SK-N-SH (cell line): ENCODE measurements around the gene LRRC2. TPM values are rescaled to one million over a fixed set of nuclear protein-coding genes. Genes with fewer than 3 reads are reported as not detected.

Experiments used
- CTCF ChIA-PET: fragments of 300-600, 350-600 bp; formaldehyde crosslinking; extraction: SDS; loops from one replicate; lab custom pipeline; 2021; lab: Yijun Ruan, JAX
- POLR2A ChIA-PET: fragments of 350-600 bp; sonication (Branson Sonifier 250); formaldehyde crosslinking; extraction: SDS; loops from one replicate; lab custom pipeline; 2020; ENCODE audit warnings: antibody characterized with exemption, inconsistent platforms; lab: Yijun Ruan, JAX
- DNase-seq: peaks from one replicate; pipeline ENCODE4 v3.0.0; 2012
- H2AFZ ChIP-seq: fragments of 200-600 bp; sonication (generic); 2 replicates; pipeline ENCODE4 v1.8.1; 2016; ENCODE audit warnings: antibody characterized with exemption, mild to moderate bottlenecking, low read depth
- H3F3A ChIP-seq: fragments of 200-600 bp; sonication (generic); replicated peaks from 2 replicates; pipeline ENCODE3; 2016; ENCODE audit warnings: antibody characterized with exemption, mild to moderate bottlenecking; ENCODE audit not compliant: insufficient read depth
- H3K27ac ChIP-seq, 2 experiments: fragments of 200-500 bp in 1 of 2; fragments of 200-600 bp in 1 of 2; sonication (Bioruptor generic) in 1 of 2; sonication (generic), shearing (Covaris generic) in 1 of 2; 2 replicates each; pipeline versions ENCODE4 v1.5.1 to v1.6.1; 2014 to 2016; ENCODE audit warnings: low read depth in 2 of 2, inconsistent platforms in 1 of 2, low read length in 1 of 2, mild to moderate bottlenecking in 1 of 2, mixed read lengths in 1 of 2
- H3K27me3 ChIP-seq: fragments of 200-600 bp; sonication (generic), shearing (Covaris generic); 2 replicates; pipeline ENCODE4 v1.6.1; 2016; ENCODE audit warnings: mixed run types; ENCODE audit not compliant: insufficient read depth
- H3K36me3 ChIP-seq, 2 experiments: fragments of 200-500 bp in 1 of 2; fragments of 200-600 bp in 1 of 2; sonication (Bioruptor generic) in 1 of 2; sonication (generic) in 1 of 2; replicated peaks in 1 of 2; 2 replicates each; pipeline versions ENCODE3 to v1.5.1; 2014 to 2016; ENCODE audit warnings: low read length in 1 of 2, mild to moderate bottlenecking in 1 of 2; ENCODE audit not compliant: insufficient read depth in 2 of 2, control insufficient read depth in 1 of 2
- H3K4me1 ChIP-seq, 2 experiments: fragments of 200-500 bp in 1 of 2; fragments of 200-600 bp in 1 of 2; sonication (Bioruptor generic) in 1 of 2; sonication (generic), shearing (Covaris generic) in 1 of 2; 2 replicates each; pipeline versions ENCODE4 v1.5.1 to v1.6.1; 2014 to 2016; ENCODE audit warnings: low read depth in 1 of 2, low read length in 1 of 2, mixed run types in 1 of 2; ENCODE audit not compliant: insufficient read depth in 2 of 2, control insufficient read depth in 1 of 2
- H3K4me2 ChIP-seq: fragments of 200-600 bp; sonication (generic), shearing (Covaris generic); 2 replicates; pipeline ENCODE4 v1.6.1; 2017; ENCODE audit warnings: mixed run types
- H3K4me3 ChIP-seq, 2 experiments: fragments of 200-500 bp in 1 of 2; fragments of 200-600 bp in 1 of 2; sonication (Bioruptor generic) in 1 of 2; sonication (generic), shearing (Covaris generic) in 1 of 2; 2 replicates each; pipeline versions ENCODE4 v1.5.1 to v1.8.1; 2014 to 2016; ENCODE audit warnings: low read depth in 2 of 2, inconsistent platforms in 1 of 2, low read length in 1 of 2, mild to moderate bottlenecking in 1 of 2, mixed read lengths in 1 of 2, moderate library complexity in 1 of 2
- H3K79me2 ChIP-seq: fragments of 200-600 bp; sonication (generic); 2 replicates; pipeline ENCODE4 v1.8.1; 2017; ENCODE audit warnings: mild to moderate bottlenecking; ENCODE audit not compliant: insufficient read depth
- H3K9ac ChIP-seq: fragments of 200-600 bp; sonication (generic); 2 replicates; pipeline ENCODE4 v1.6.1; 2017; ENCODE audit warnings: mixed run types
- H3K9me2 ChIP-seq: fragments of 200-600 bp; sonication (generic); 2 replicates; pipeline ENCODE4 v1.6.1; 2017; ENCODE audit warnings: mixed run types
- H3K9me3 ChIP-seq: fragments of 200-600 bp; sonication (generic); 2 replicates; pipeline ENCODE4 v1.6.1; 2017; ENCODE audit warnings: mixed run types, mild to moderate bottlenecking, moderate library complexity
- H4K20me1 ChIP-seq: fragments of 200-600 bp; sonication (generic); 2 replicates; pipeline ENCODE4 v1.6.1; 2017; ENCODE audit warnings: mild to moderate bottlenecking, mixed run types; ENCODE audit not compliant: insufficient read depth
- CHD2 ChIP-seq: fragments of 150-350 bp; IDR thresholded peaks from 2 replicates; pipeline ENCODE4 v1.6.1; 2018; ENCODE audit warnings: low read length; ENCODE audit not compliant: partially characterized antibody
- FOSL2 ChIP-seq: IDR thresholded peaks from 2 replicates; pipeline ENCODE4 v1.4.0; 2012; ENCODE audit warnings: low read depth, mild to moderate bottlenecking, moderate library complexity, borderline replicate concordance
- FOXJ3 ChIP-seq: sonication (generic); formaldehyde crosslinking; IDR thresholded peaks from 2 replicates; pipeline ENCODE4 v1.5.1; 2020; ENCODE audit warnings: mild to moderate bottlenecking, missing genetic modification reagents
- GATA2 ChIP-seq: sonication (generic); formaldehyde crosslinking; IDR thresholded peaks from 2 replicates; pipeline ENCODE4 v1.5.0; 2020; ENCODE audit warnings: mild to moderate bottlenecking, missing genetic modification reagents
- IRF3 ChIP-seq: fragments of 150-350 bp; IDR thresholded peaks from 2 replicates; pipeline ENCODE4 v1.6.1; 2016; ENCODE audit warnings: mild to moderate bottlenecking, low read depth, low read length
- MAX ChIP-seq: IDR thresholded peaks from 2 replicates; pipeline ENCODE4 v1.4.0; 2012; ENCODE audit warnings: low read depth
- MEF2A ChIP-seq: IDR thresholded peaks from 2 replicates; pipeline ENCODE4 v1.4.0; 2012; ENCODE audit warnings: low read depth, borderline replicate concordance
- MXI1 ChIP-seq: IDR thresholded peaks from 2 replicates; pipeline ENCODE4 v1.6.1; 2012; ENCODE audit warnings: mild to moderate bottlenecking, low read depth, low read length, improper control_type of control experiment
- NRF1 ChIP-seq: IDR thresholded peaks from 2 replicates; pipeline ENCODE4 v1.6.1; 2012; ENCODE audit warnings: low read depth, mild to moderate bottlenecking, low read length
- RCOR1 ChIP-seq: fragments of 150-350 bp; IDR thresholded peaks from 2 replicates; pipeline ENCODE4 v1.6.1; 2017; ENCODE audit warnings: antibody characterized with exemption, low read length
- RFX5 ChIP-seq: IDR thresholded peaks from 2 replicates; pipeline ENCODE4 v1.6.1; 2012; ENCODE audit warnings: mild to moderate bottlenecking, improper control_type of control experiment, low read length
- RXRA ChIP-seq: IDR thresholded peaks from 2 replicates; pipeline ENCODE4 v1.4.0; 2012; ENCODE audit warnings: low read depth, mild to moderate bottlenecking, borderline replicate concordance
- SMC3 ChIP-seq: IDR thresholded peaks from 2 replicates; pipeline ENCODE4 v1.6.1; 2012; ENCODE audit warnings: low read depth, low read length, improper control_type of control experiment
- TAF1 ChIP-seq: IDR thresholded peaks from 2 replicates; pipeline ENCODE4 v1.6.1; 2012; ENCODE audit warnings: low read depth, mild to moderate bottlenecking, low read length, moderate library complexity, borderline replicate concordance
- YY1 ChIP-seq: IDR thresholded peaks from 2 replicates; pipeline ENCODE4 v1.4.0; 2012; ENCODE audit warnings: low read depth, mild to moderate bottlenecking
- WGBS: methylation state at CpG from one replicate; pipeline ENCODE4 v1.1.6; 2017; ENCODE audit warnings: low lambda C conversion rate; 5-methylcytosine and 5-hydroxymethylcytosine counted together
- polyA plus RNA-seq, 3 experiments: library from polyadenylated mRNA; depleted of rRNA; stranded (reverse); fragments of >200 nt; gene quantifications; 2 replicates each; pipeline ENCODE4 v1.2.3, GENCODE V29; 2012
- TF ChIP-seq, protein P1 (sequence below): IDR thresholded peaks from 2 replicates; pipeline ENCODE4; 2012

The LRRC2 gene
- polyA plus RNA-seq, 1 of the 3 experiments (the other 2 are of a cell fraction): 0.13 TPM

DNA sequence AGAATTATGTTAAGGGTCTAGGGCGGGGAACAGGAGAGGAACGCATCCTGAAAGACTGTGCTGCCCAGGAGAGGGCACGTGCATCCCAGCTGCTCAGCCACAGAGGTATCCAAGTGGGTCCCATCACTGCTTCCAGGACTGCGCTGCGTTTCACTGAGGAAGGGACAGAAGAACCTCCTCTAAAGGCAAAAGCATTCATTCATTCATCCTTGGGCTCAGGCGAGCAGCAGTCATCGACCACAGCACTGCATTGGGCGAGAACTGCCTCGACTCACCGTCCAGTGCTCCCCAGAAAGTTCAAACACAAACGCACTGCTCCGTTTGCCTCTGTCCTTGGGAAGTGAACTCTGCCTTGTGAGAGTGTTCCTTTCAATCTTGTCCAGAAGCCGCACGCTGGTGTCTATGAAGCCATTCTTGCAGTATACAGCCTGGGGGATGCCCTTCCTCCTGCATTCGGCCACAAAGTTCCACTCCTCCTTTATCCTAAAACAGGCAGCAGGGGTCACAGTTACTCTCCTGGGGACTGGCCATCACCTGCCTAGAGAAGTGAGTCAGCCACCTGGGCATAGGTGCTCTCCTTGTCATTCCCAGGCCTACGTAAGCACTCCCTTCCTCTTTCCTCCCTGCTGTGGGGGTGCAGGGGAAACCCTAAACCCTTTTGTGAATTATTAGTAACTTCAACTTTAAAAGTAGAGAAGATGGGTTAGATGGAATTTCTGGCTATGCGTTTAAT, 21.2 kb downstream of the LRRC2 start:
- Histone ChIP-seq H3K9me3 (no peaks in the 10 kb centered on the region), H3K4me2 (no peak overlapping the region), H3K4me1 (no peaks in the 10 kb centered on the region; a peak in 1 of 4 replicates), H3K36me3 (no peaks in the 10 kb centered on the region), H3K27ac (no peak overlapping the region), H3F3A (no peaks in the 10 kb centered on the region), H3K4me3 (no peak overlapping the region), H3K79me2 (no peaks in the 10 kb centered on the region), H2AFZ (no peak overlapping the region), H4K20me1 (no peaks in the 10 kb centered on the region), H3K27me3 (peaks cover 4% of the 10 kb centered on the region; the same call in 1 of the 2 replicates), H3K9me2 (no peaks in the 10 kb centered on the region), H3K9ac (no peak overlapping the region)
- 71% methylated on average over 14 of the region's 17 CpGs for WGBS
- ChIA-PET CTCF (interaction anchor here (1.8 kb wide), 1 partner anchor 13 kb away, joined by 7 read pairs; no protein-coding TSS in a partner anchor), POLR2A (no interaction called here)
- DNase-seq: no peak
- TF ChIP-seq NRF1: no peak
- TF ChIP-seq CHD2: no peak
- TF ChIP-seq, protein P1, sequence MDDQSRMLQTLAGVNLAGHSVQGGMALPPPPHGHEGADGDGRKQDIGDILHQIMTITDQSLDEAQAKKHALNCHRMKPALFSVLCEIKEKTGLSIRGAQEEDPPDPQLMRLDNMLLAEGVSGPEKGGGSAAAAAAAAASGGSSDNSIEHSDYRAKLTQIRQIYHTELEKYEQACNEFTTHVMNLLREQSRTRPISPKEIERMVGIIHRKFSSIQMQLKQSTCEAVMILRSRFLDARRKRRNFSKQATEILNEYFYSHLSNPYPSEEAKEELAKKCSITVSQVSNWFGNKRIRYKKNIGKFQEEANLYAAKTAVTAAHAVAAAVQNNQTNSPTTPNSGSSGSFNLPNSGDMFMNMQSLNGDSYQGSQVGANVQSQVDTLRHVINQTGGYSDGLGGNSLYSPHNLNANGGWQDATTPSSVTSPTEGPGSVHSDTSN: no peak
- no peak for TF ChIP-seq MXI1
- TF ChIP-seq RXRA: no peak
- no peak for TF ChIP-seq GATA2
- TF ChIP-seq IRF3: no peak
- no peak for TF ChIP-seq YY1
- no peak for TF ChIP-seq RCOR1
- TF ChIP-seq SMC3: no peak
- no peak for TF ChIP-seq MAX
- TF ChIP-seq FOSL2: no peak
- TF ChIP-seq TAF1: no peak

DNA sequence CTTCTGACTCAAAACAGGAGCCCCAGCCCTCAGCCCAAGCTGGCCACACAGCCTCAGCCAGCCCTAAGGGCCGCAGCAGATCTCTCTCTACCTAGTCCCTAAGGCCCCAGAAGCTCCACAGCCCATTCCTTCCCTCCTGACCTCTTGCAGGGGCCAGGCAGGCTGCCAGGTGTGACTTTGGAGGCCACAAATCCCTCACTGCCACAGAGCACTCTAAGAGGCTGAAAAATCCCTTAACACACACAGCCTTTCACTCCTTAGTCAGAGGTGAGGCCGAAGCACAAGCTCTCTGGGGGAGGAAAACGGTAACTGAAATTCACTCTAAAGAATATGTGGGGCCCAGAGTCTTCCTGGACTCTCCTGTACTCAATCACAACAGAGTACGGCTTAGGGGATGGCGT, 23.3 kb downstream of the LRRC2 start:
- CTCF ChIA-PET: interaction anchor here (0.9 to 6.0 kb wide), 3 partner anchors 11 to 54 kb away, joined by 4 to 50 read pairs (median 7); no protein-coding TSS in a partner anchor
- H3K9ac ChIP-seq: no peak overlapping the region

More for the DNA sequence above, 23.3 kb downstream of the LRRC2 start:
- Histone ChIP-seq H3K4me1 (peaks cover 0 to 3% of the 10 kb centered on the region in 2 experiments; a peak in 1 of 4 replicates), H2AFZ (peak overlapping the region; percentile 40; the same call in 1 of the 2 replicates), H4K20me1 (no peaks in the 10 kb centered on the region), H3K4me3 (no peak overlapping the region), H3K27me3 (no peaks in the 10 kb centered on the region; the same call in 1 of the 2 replicates), H3K4me2 (no peak overlapping the region), H3K79me2 (no peaks in the 10 kb centered on the region), H3F3A (no peaks in the 10 kb centered on the region), H3K9me3 (no peaks in the 10 kb centered on the region), H3K36me3 (no peaks in the 10 kb centered on the region), H3K27ac (no peak overlapping the region), H3K9me2 (no peaks in the 10 kb centered on the region)
- DNase-seq: no peak
- POLR2A ChIA-PET: no interaction called here
- no peak for TF ChIP-seq GATA2
- TF ChIP-seq MAX: no peak
- no peak for TF ChIP-seq MXI1
- TF ChIP-seq FOXJ3 (CRISPR knock-in tag): no peak
- TF ChIP-seq RFX5: no peak
- no peak for TF ChIP-seq MEF2A
- 82% methylated on average over 4 of the region's 5 CpGs for WGBS
